HepG2 (cell line): ENCODE measurements around the gene GSTP1. TPM values are rescaled to one million over a fixed set of nuclear protein-coding genes. Genes with fewer than 3 reads are reported as not detected.

Experiments used
- ATAC-seq: fragments of 200-7000 bp; cut with Tn5 transposase; 3 replicates; pipeline ENCODE4 v1.9.1; 2020; ENCODE audit warnings: mild to moderate bottlenecking, moderate library complexity
- BruUV-seq: library from RNA; stranded (reverse); fragments of 400-500 nt; replicated peaks from 2 replicates; lab custom pipeline; 2021; lab: Mats Ljungman, UMichigan
- CTCF ChIA-PET: fragments of 300-600 bp; formaldehyde crosslinking; extraction: SDS; loops from one replicate; lab custom pipeline; 2021; ENCODE audit warnings: low total read pairs, inconsistent platforms, low intra/inter-chr PET ratio; lab: Yijun Ruan, JAX
- POLR2A ChIA-PET: fragments of 350-600 bp; sonication (Branson Sonifier 250); formaldehyde crosslinking; loops from one replicate; lab custom pipeline; 2020; ENCODE audit warnings: antibody characterized with exemption, inconsistent platforms; lab: Yijun Ruan, JAX
- DNase-seq: peaks from one replicate; pipeline ENCODE4 v3.0.0-alpha.2; 2015; ENCODE audit warnings: low spot score
- FAIRE-seq: peaks from 3 replicates; lab custom pipeline; 2011; peaks lifted over from hg19 to GRCh38; lab: Jason Lieb, UNC
- H2AFZ ChIP-seq: one replicate; pipeline ENCODE4 v1.6.1; 2011; ENCODE audit warnings: low read length, inconsistent platforms
- H3K27ac ChIP-seq: fragments of 300-600 bp; 3 replicates; pipeline ENCODE4 v1.8.0; 2011; ENCODE audit warnings: mixed run types, mild to moderate bottlenecking, mixed read lengths, low read length, inconsistent platforms; ENCODE audit not compliant: insufficient read depth; ENCODE audit errors: extremely low read length
- H3K27me3 ChIP-seq, 2 experiments: fragments of 200-600 bp in 1 of 2; 2 replicates in 1 of 2; 3 replicates in 1 of 2; pipeline versions ENCODE4 v1.6.0 to v1.8.0; 2011; ENCODE audit warnings: low read length in 2 of 2, mild to moderate bottlenecking in 2 of 2, moderate library complexity in 2 of 2, inconsistent platforms in 1 of 2; ENCODE audit not compliant: insufficient read depth in 2 of 2, control insufficient read depth in 1 of 2
- H3K36me3 ChIP-seq, 2 experiments: fragments of 200-600 bp in 1 of 2; replicated peaks in 1 of 2; 2 replicates in 1 of 2; 3 replicates in 1 of 2; pipeline versions ENCODE4 v1.5.1 to v1.8.0; 2011; ENCODE audit warnings: low read length in 2 of 2, inconsistent platforms in 1 of 2; ENCODE audit not compliant: insufficient read depth in 2 of 2, control insufficient read depth in 1 of 2
- H3K4me1 ChIP-seq: 2 replicates; pipeline ENCODE4 v1.5.1; 2012; ENCODE audit warnings: low read length, inconsistent platforms; ENCODE audit not compliant: insufficient read depth
- H3K4me2 ChIP-seq: 2 replicates; pipeline ENCODE4 v1.6.0; 2011; ENCODE audit warnings: low read depth, low read length, inconsistent platforms
- H3K4me3 ChIP-seq, 3 experiments: fragments of 200-600 bp in 1 of 3; sonication (generic), shearing (Covaris generic) in 1 of 3; replicated peaks in 1 of 3; 2 replicates each; pipeline ENCODE4 v1.5.1; 2011 to 2016; ENCODE audit warnings: low read length in 3 of 3, inconsistent platforms in 2 of 3, low read depth in 2 of 3, mild to moderate bottlenecking in 2 of 3, control low read depth in 1 of 3, mixed read lengths in 1 of 3; ENCODE audit not compliant: insufficient read depth in 1 of 3
- H3K79me2 ChIP-seq: one replicate; pipeline ENCODE4 v1.6.1; 2011; ENCODE audit warnings: low read length, inconsistent platforms; ENCODE audit not compliant: insufficient read depth
- H3K9ac ChIP-seq: 2 replicates; pipeline ENCODE4 v1.6.0; 2011; ENCODE audit warnings: mild to moderate bottlenecking, low read depth, low read length, inconsistent platforms; ENCODE audit not compliant: insufficient read depth
- H3K9me3 ChIP-seq: 2 replicates; pipeline ENCODE4 v1.5.1; 2012; ENCODE audit warnings: mild to moderate bottlenecking, low read length
- H4K20me1 ChIP-seq: 2 replicates; pipeline ENCODE4 v1.6.0; 2011; ENCODE audit warnings: inconsistent platforms, mild to moderate bottlenecking, low read length, moderate library complexity; ENCODE audit not compliant: insufficient read depth
- ARNT ChIP-seq: fragments of 450-650 bp; IDR thresholded peaks from 2 replicates; pipeline ENCODE4 v1.6.1; 2017
- CCDC6 ChIP-seq: sonication (generic); formaldehyde crosslinking; IDR thresholded peaks from 2 replicates; pipeline ENCODE4 v1.8.1; 2022; ENCODE audit warnings: mild to moderate bottlenecking, missing genetic modification reagents, moderate library complexity
- ELF3 ChIP-seq: IDR thresholded peaks from 2 replicates; pipeline ENCODE4 v1.6.1; 2016; ENCODE audit warnings: missing genetic modification reagents, missing compliant biosample characterization
- FOXK2 ChIP-seq: fragments of 450-650 bp; IDR thresholded peaks from 2 replicates; pipeline ENCODE4 v1.6.1; 2016
- KDM4B ChIP-seq: sonication (generic); formaldehyde crosslinking; IDR thresholded peaks from 2 replicates; pipeline ENCODE4 v1.4.0; 2020; ENCODE audit warnings: missing genetic modification reagents
- MEF2D ChIP-seq: sonication (generic); formaldehyde crosslinking; IDR thresholded peaks from 2 replicates; pipeline ENCODE4 v1.5.1; 2020; ENCODE audit warnings: mild to moderate bottlenecking, missing genetic modification reagents
- NFKB2 ChIP-seq: sonication (generic); formaldehyde crosslinking; IDR thresholded peaks from 2 replicates; pipeline ENCODE4 v1.4.0; 2020; ENCODE audit warnings: missing genetic modification reagents, borderline replicate concordance
- NPAS2 ChIP-seq: sonication (generic); formaldehyde crosslinking; IDR thresholded peaks from 2 replicates; pipeline ENCODE4 v1.8.0; 2022; ENCODE audit warnings: mild to moderate bottlenecking, missing genetic modification reagents, borderline replicate concordance
- POLR2A ChIP-seq, 2 experiments: IDR thresholded peaks; 2 replicates each; pipeline ENCODE4 v1.6.1; 2011; ENCODE audit warnings: low read depth in 2 of 2, low read length in 2 of 2, mild to moderate bottlenecking in 1 of 2, moderate library complexity in 1 of 2; ENCODE audit not compliant: insufficient read depth in 1 of 2
- SMC3 ChIP-seq: IDR thresholded peaks from 2 replicates; pipeline ENCODE4 v1.6.1; 2011; ENCODE audit warnings: low read length, improper control_type of control experiment
- SP4 ChIP-seq: sonication (generic); formaldehyde crosslinking; IDR thresholded peaks from 2 replicates; pipeline ENCODE4 v1.8.1; 2023; ENCODE audit warnings: mild to moderate bottlenecking, missing genetic modification reagents
- U2AF1 ChIP-seq: fragments of 200-400 bp; formaldehyde crosslinking; optimal IDR thresholded peaks from 2 replicates; pipeline ENCODE3; 2017; ENCODE audit warnings: mild to moderate bottlenecking, low read depth, low read length
- ZKSCAN1 ChIP-seq: fragments of 150-350 bp; IDR thresholded peaks from 2 replicates; pipeline ENCODE4 v1.6.1; 2014; ENCODE audit warnings: low read length
- ZNF350 ChIP-seq: sonication (generic); formaldehyde crosslinking; IDR thresholded peaks from 2 replicates; pipeline ENCODE4 v1.4.0; 2020; ENCODE audit warnings: mild to moderate bottlenecking, low read depth, missing genetic modification reagents, borderline replicate concordance
- ZNF605 ChIP-seq: sonication (generic); formaldehyde crosslinking; IDR thresholded peaks from 2 replicates; pipeline ENCODE4 v1.8.0; 2022; ENCODE audit warnings: mild to moderate bottlenecking, missing genetic modification reagents
- ZNF773 ChIP-seq: sonication (generic); formaldehyde crosslinking; IDR thresholded peaks from 2 replicates; pipeline ENCODE4 v1.4.0; 2020; ENCODE audit warnings: missing genetic modification reagents, borderline replicate concordance
- WGBS: methylation state at CpG from one replicate; pipeline ENCODE4 v1.1.6; 2017; ENCODE audit warnings: low lambda C conversion rate; 5-methylcytosine and 5-hydroxymethylcytosine counted together
- in situ Hi-C: cut with HindIII; loops from 2 replicates; pipeline ENCODE4 v1.10.0; 2017; ENCODE audit warnings: low pct_unique_long_range_greater_than_20kb; ENCODE audit not compliant: extremely low pct_ligation_motif_present
- intact Hi-C: fragments of 100-400 bp; cut with micrococcal nuclease; formaldehyde crosslinking; loops from one replicate; pipeline ENCODE4 v1.10.0; 2022; ENCODE audit not compliant: unreplicated experiment
- polyA plus RNA-seq, 8 experiments: library from polyadenylated mRNA; depleted of rRNA in 3 of 8; stranded (reverse) in 7 of 8; unstranded in 1 of 8; fragments of >200 nt; fragmentation: Illumina TruSeq in 4 of 8; extraction: Trizol in 4 of 8; gene quantifications; 2 replicates each; pipeline versions ENCODE4 v1.2.1 to v1.2.3, GENCODE V29; 2011 to 2016; ENCODE audit warnings: low read depth in 4 of 8, missing spikeins in 1 of 8, mixed read lengths in 1 of 8; ENCODE audit not compliant: insufficient read depth in 1 of 8
- total RNA-seq, 5 experiments: library from RNA; depleted of rRNA; stranded (reverse); fragments of >200 nt; fragmentation: Illumina TruSeq; extraction: Trizol; gene quantifications; 2 replicates each; pipeline ENCODE4 v1.2.3, GENCODE V29; 2016; ENCODE audit warnings: low read depth in 1 of 5
- TF ChIP-seq, protein P1 (sequence below): sonication (generic); formaldehyde crosslinking; IDR thresholded peaks from 2 replicates; pipeline ENCODE4 v1.8.1; 2023; ENCODE audit warnings: mild to moderate bottlenecking, missing genetic modification reagents, borderline replicate concordance
- TF ChIP-seq, protein P2 (sequence below): sonication (generic); formaldehyde crosslinking; IDR thresholded peaks from 2 replicates; pipeline ENCODE4 v1.5.0; 2020; ENCODE audit warnings: mild to moderate bottlenecking, missing genetic modification reagents, borderline replicate concordance
- TF ChIP-seq, protein P3 (sequence below): sonication (generic); formaldehyde crosslinking; IDR thresholded peaks from 2 replicates; pipeline ENCODE4 v1.8.0; 2022; ENCODE audit warnings: missing genetic modification reagents, low read depth, mild to moderate bottlenecking, borderline replicate concordance
- TF ChIP-seq, protein P4 (sequence below): sonication (generic); formaldehyde crosslinking; IDR thresholded peaks from 2 replicates; pipeline ENCODE4 v1.4.0; 2020; ENCODE audit warnings: mild to moderate bottlenecking, missing genetic modification reagents

Gene GSTP1
- total and polyA plus RNA-seq, 2 of the 13 experiments (the other 11 are each of a cell fraction or from before 2014, with no cell fraction given) = not detected

DNA sequence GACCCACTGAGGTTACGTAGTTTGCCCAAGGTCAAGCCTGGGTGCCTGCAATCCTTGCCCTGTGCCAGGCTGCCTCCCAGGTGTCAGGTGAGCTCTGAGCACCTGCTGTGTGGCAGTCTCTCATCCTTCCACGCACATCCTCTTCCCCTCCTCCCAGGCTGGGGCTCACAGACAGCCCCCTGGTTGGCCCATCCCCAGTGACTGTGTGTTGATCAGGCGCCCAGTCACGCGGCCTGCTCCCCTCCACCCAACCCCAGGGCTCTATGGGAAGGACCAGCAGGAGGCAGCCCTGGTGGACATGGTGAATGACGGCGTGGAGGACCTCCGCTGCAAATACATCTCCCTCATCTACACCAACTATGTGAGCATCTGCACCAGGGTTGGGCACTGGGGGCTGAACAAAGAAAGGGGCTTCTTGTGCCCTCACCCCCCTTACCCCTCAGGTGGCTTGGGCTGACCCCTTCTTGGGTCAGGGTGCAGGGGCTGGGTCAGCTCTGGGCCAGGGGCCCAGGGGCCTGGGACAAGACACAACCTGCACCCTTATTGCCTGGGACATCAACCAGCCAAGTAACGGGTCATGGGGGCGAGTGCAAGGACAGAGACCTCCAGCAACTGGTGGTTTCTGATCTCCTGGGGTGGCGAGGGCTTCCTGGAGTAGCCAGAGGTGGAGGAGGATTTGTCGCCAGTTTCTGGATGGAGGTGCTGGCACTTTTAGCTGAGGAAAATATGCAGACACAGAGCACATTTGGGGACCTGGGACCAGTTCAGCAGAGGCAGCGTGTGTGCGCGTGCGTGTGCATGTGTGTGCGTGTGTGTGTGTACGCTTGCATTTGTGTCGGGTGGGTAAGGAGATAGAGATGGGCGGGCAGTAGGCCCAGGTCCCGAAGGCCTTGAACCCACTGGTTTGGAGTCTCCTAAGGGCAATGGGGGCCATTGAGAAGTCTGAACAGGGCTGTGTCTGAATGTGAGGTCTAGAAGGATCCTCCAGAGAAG lies 1.6 kb downstream of the GSTP1 start:
- H3K9ac ChIP-seq = no peak overlapping the region

More for the DNA sequence above, 1.6 kb downstream of the GSTP1 start:
- Histone ChIP-seq H3K36me3 (no peaks in the 10 kb centered on the region), H3K27me3 (peaks cover 0 to 5% of the 10 kb centered on the region in 2 experiments; a peak in 1 of 5 replicates), H2AFZ (no peak overlapping the region), H3K79me2 (no peaks in the 10 kb centered on the region), H4K20me1 (no peaks in the 10 kb centered on the region), H3K9me3 (no peaks in the 10 kb centered on the region), H3K4me1 (peaks cover 27% of the 10 kb centered on the region), H3K4me2 (no peak overlapping the region), H3K27ac (no peak overlapping the region), H3K4me3 (no peak overlapping the region)
- 77% methylated on average over 16 of the region's 21 CpGs for WGBS
- TF ChIP-seq, protein P1, sequence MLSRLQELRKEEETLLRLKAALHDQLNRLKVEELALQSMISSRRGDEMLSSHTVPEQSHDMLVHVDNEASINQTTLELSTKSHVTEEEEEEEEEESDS (CRISPR knock-in tag) = no peak
- TF ChIP-seq SMC3 = no peak
- no peak for TF ChIP-seq ELF3 (CRISPR knock-in tag)
- TF ChIP-seq, protein P2, sequence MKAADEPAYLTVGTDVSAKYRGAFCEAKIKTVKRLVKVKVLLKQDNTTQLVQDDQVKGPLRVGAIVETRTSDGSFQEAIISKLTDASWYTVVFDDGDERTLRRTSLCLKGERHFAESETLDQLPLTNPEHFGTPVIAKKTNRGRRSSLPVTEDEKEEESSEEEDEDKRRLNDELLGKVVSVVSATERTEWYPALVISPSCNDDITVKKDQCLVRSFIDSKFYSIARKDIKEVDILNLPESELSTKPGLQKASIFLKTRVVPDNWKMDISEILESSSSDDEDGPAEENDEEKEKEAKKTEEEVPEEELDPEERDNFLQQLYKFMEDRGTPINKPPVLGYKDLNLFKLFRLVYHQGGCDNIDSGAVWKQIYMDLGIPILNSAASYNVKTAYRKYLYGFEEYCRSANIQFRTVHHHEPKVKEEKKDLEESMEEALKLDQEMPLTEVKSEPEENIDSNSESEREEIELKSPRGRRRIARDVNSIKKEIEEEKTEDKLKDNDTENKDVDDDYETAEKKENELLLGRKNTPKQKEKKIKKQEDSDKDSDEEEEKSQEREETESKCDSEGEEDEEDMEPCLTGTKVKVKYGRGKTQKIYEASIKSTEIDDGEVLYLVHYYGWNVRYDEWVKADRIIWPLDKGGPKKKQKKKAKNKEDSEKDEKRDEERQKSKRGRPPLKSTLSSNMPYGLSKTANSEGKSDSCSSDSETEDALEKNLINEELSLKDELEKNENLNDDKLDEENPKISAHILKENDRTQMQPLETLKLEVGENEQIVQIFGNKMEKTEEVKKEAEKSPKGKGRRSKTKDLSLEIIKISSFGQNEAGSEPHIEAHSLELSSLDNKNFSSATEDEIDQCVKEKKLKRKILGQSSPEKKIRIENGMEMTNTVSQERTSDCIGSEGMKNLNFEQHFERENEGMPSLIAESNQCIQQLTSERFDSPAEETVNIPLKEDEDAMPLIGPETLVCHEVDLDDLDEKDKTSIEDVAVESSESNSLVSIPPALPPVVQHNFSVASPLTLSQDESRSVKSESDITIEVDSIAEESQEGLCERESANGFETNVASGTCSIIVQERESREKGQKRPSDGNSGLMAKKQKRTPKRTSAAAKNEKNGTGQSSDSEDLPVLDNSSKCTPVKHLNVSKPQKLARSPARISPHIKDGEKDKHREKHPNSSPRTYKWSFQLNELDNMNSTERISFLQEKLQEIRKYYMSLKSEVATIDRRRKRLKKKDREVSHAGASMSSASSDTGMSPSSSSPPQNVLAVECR (CRISPR knock-in tag) = no peak
- TF ChIP-seq U2AF1 = no peak
- TF ChIP-seq, protein P3, sequence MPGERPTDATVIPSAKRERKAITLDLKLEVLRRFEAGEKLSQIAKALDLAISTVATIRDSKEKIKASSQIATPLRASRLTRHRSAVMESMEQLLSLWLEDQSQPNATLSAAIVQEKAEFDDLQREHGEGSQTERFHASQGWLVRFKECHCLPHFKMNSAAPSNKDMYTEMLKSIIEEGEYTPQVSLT = no peak
- TF ChIP-seq ARNT = no peak
- no peak for TF ChIP-seq ZKSCAN1
- TF ChIP-seq NPAS2 (CRISPR knock-in tag) = no peak
- TF ChIP-seq MEF2D (CRISPR knock-in tag) = no peak
- TF ChIP-seq POLR2A (IDR thresholded peaks at IDR 0.05; ENCODE audit: insufficient read depth in 1 of 2, low read depth in 2 of 2, low read length in 2 of 2) = no peak
- TF ChIP-seq ZNF773 = no peak
- no peak for TF ChIP-seq CCDC6 (CRISPR knock-in tag)
- TF ChIP-seq ZNF605 (CRISPR knock-in tag) = no peak
- TF ChIP-seq, protein P4, sequence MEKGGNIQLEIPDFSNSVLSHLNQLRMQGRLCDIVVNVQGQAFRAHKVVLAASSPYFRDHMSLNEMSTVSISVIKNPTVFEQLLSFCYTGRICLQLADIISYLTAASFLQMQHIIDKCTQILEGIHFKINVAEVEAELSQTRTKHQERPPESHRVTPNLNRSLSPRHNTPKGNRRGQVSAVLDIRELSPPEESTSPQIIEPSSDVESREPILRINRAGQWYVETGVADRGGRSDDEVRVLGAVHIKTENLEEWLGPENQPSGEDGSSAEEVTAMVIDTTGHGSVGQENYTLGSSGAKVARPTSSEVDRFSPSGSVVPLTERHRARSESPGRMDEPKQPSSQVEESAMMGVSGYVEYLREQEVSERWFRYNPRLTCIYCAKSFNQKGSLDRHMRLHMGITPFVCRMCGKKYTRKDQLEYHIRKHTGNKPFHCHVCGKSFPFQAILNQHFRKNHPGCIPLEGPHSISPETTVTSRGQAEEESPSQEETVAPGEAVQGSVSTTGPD = no peak
- no peak for TF ChIP-seq NFKB2
- no peak for TF ChIP-seq ZNF350 (CRISPR knock-in tag)
- no peak for TF ChIP-seq KDM4B (CRISPR knock-in tag)
- TF ChIP-seq FOXK2 = no peak
- no peak for TF ChIP-seq SP4 (CRISPR knock-in tag)
- intact Hi-C loops (no loop called here), in situ Hi-C loops (no loop called here)
- ChIA-PET CTCF (no interaction called here), POLR2A (no interaction called here)
- BruUV-seq = no TSS peak
- ATAC-seq = peak; percentile 32; the same call in 2 of the 3 replicates
- DNase-seq = no peak
- no peak for FAIRE-seq
